Activated T-cell treated with anti-CD3 and anti-CD28 coated beads for 1 hour (primary cell): ENCODE data around the gene CEP290.

ENCODE experiments used
- DNase-seq: peaks from one replicate; pipeline ENCODE4 v3.0.0-alpha.2; 2020; ENCODE audit warnings: low read depth

The CEP290 gene, protein sequence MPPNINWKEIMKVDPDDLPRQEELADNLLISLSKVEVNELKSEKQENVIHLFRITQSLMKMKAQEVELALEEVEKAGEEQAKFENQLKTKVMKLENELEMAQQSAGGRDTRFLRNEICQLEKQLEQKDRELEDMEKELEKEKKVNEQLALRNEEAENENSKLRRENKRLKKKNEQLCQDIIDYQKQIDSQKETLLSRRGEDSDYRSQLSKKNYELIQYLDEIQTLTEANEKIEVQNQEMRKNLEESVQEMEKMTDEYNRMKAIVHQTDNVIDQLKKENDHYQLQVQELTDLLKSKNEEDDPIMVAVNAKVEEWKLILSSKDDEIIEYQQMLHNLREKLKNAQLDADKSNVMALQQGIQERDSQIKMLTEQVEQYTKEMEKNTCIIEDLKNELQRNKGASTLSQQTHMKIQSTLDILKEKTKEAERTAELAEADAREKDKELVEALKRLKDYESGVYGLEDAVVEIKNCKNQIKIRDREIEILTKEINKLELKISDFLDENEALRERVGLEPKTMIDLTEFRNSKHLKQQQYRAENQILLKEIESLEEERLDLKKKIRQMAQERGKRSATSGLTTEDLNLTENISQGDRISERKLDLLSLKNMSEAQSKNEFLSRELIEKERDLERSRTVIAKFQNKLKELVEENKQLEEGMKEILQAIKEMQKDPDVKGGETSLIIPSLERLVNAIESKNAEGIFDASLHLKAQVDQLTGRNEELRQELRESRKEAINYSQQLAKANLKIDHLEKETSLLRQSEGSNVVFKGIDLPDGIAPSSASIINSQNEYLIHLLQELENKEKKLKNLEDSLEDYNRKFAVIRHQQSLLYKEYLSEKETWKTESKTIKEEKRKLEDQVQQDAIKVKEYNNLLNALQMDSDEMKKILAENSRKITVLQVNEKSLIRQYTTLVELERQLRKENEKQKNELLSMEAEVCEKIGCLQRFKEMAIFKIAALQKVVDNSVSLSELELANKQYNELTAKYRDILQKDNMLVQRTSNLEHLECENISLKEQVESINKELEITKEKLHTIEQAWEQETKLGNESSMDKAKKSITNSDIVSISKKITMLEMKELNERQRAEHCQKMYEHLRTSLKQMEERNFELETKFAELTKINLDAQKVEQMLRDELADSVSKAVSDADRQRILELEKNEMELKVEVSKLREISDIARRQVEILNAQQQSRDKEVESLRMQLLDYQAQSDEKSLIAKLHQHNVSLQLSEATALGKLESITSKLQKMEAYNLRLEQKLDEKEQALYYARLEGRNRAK (N-terminal part only)

DNA sequence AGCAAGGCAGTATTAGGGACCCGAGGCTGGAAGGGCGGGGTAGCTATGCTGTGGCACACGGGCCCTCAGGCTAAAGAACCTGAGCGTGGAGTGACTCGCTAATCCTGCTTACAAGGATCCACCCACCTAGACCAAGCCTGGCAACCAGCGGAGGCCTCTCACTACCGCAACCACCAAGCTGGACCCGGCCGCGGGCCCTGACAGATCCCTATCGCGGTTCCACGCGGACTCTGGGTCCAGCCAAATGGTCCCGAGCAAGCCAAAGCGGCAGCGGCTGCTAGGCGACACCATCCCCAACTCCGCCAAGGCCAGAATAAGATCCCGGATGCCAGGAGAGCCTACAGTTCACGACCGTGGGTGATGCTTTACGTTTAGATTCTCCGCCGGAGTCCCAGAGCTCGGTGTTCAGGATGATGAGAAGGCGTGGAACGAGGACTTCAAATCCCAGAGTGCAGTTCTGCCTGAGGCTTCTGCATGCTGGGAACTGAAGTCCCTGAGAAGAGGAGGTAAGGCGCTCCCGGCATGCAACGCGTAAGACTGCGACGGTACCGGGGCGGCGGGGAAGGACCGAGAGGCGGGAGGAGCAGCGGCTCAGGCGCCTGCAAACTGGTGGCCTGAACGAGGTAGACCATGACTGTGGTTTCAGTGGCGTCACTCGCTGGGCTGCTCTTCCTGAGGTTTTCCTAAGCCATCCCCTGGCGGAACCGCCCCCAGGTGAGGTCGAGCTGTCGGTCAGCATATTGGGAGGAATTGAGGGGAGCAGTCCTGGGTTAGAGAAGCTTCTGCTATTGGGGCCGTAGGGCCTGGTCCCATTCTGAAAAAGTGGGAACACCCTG lies at the start of gene CEP290, which contains the start of gene TMTC3:
CEP290 (minus strand) TSS at position 315 of the 836 bp plus-strand sequence. CDS start 781 bp downstream, outside the sequence.
TMTC3 (plus strand) TSS at position 534 of the 836 bp plus-strand sequence. CDS start 6,009 bp downstream, outside the sequence.
- DNase-seq: peak; percentile 83

DNA sequence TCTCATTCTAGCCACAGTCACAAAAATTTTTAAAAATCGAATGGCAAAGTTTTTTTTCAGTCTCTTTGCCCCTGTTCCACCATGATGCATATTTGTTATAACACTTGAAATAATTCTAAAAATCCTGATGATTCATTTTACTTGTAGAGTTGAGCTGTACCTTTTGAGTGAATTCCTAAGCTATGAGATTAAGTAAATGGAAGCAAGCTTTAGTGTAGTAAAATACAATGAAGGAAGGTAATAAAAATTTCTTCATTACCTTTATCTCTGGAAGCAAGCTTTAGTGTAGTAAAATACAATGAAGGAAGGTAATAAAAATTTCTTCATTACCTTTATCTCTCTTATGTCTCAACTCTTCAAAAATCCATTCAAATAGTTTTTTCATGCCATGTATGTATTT lies 46.3 kb upstream of the CEP290 start:
- no peak for DNase-seq

DNA sequence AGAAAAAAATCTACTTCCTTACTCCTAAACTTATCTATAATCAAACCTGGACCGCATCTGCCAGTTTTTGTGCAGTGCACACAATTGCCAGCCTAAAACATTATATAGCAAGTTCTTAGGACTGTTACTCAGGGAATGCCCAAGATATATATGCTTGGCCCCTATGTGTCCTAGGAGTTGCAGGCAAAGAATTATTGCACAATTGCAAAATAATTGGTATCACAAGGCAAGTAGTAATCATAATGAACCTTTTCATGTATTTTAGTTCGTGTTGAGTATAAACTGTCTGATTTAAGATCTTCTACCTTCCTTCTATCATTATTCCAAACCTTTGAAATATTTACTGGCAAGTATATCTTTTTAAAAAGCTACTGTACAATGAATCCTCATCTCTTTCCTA lies 45.7 kb upstream of the CEP290 start:
- DNase-seq: no peak

DNA sequence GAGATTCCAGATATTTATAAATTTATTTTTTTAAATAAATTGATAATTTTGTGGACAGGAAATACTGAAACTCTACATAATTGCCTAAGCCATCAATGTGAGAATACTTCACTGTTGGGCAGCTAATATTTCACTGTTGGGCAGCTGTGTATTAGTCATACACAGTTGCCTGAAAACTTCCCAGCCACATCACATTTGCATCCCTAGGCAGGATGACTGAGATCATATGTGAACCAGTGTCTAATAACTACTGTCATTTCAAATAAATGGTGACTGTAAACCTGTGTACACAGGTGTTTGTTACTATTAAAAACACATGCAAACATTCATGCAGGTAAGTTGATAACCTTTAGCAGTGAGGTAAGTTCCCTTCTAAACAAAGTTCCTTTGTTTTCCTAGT lies 44.1 kb upstream of the CEP290 start:
- no peak for DNase-seq

DNA sequence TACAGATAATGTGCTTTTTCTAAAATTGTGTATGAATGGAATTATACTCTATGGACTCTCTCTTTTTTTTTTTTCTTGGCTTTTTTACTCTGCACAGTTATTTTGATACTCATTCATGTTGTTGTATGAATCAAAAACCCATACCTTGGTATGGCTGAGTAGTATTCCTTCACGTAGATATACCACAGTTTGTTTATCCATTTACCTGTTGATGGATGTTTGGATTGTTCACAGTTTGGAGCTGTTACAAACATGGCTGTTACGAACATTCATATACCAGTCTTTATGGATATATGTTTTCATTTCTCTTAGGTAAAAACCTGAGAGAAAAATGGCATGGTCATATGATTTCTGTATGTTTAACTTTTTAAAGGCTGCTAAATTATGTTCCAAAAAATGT lies 43.4 kb upstream of the CEP290 start:
- no peak for DNase-seq

DNA sequence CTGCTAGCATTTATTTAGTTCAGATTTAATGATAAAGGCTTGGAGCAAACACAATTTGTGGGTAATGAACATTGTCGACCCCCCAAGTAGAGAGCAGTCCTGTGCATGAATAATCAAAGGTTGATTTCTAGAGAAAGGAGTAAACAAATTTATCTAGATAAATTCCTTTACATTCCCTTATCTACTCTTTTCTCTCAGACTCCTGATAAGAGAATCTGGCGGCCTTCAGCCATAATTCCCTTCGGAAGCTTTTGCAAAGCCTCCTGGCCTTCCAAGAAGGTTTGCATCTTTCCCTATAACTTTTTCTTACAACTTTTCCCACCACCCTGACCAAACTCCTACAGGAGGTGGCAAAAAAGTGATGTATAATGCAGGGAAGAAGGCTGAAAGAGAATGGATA lies 42.3 kb upstream of the CEP290 start:
- DNase-seq: no peak

DNA sequence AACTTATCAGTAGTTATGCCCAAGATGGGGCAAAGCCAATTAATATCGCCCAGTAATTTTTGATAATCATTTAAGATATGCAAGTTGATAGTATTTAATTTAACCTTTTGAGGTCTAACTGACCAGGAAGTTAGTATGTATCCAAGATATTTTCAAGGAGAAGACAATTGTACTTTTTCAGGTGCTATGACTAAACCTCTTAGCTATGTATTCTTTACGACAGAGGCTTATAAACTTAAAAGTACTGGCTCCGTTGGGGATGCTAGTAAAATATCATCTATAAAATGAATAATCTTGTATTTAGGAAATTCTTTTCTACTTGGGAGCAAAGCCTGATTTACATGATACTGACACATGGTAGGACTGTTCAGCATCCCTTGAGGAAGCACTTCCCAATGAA lies 40.5 kb upstream of the CEP290 start:
- DNase-seq: no peak

DNA sequence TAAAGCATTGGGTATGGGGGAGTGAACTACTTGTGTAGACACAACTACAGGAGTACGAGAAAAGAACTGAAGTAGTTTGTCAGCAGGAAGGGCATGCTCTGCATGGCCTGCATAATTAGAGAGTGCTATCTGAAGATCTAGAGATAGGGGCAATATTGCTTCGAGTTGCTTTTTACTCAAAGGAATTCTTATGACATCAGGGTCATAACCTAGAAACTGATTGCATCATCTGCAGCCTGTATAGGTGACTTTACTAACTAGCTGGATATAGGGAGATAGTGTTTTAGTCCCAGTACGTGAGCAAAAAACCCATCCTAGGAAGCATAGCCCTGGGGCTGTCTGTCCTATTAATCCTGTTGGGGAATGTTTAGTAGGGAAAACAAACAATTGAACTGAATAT lies 40.0 kb upstream of the CEP290 start:
- DNase-seq: no peak

DNA sequence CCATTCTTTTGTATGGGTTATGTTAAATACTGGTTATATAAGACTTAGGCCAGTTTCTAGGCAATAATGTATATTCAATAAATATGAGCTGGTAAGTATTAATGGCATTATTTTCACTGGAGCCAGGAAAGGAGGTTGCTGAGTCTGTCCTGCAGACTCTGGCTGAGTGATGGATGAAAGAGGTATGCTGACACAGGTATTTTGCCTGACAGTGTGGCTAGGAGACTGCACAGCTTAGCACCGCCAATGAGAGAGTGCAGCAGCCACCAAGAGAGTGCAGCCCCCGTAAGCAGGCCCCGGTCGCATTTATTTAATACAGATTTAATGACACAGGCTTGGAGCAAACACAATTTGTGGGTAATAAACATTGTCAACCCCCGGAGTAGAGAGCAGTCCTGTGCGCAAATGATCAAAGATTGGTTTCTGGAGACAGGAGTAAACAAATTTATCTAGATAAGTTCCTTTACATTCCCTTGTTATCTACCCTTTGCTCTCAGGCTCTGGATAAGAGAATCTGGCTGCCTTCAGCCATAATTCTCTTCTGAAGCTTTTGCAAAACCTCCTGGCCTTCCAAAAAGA lies 37.6 kb upstream of the CEP290 start:
- DNase-seq: no peak

DNA sequence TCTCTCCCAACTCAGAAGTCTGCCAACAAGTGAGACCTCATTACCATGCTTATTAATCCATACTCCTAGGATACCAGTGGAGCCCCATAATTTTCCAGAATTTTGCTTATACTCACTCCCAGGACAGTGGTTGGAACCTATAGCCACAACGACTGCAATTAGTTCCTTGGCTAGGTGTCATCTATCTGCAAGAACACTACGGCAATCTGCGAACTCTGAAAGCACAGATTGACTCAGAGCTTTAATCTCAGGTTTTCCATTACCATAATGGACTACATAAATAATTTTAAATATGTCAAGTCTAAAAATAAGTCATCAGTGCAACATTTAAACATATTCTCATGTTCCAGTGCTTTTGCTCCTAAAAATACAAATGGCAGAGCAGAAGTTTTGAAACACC lies 33.7 kb upstream of the CEP290 start:
- DNase-seq: no peak

DNA sequence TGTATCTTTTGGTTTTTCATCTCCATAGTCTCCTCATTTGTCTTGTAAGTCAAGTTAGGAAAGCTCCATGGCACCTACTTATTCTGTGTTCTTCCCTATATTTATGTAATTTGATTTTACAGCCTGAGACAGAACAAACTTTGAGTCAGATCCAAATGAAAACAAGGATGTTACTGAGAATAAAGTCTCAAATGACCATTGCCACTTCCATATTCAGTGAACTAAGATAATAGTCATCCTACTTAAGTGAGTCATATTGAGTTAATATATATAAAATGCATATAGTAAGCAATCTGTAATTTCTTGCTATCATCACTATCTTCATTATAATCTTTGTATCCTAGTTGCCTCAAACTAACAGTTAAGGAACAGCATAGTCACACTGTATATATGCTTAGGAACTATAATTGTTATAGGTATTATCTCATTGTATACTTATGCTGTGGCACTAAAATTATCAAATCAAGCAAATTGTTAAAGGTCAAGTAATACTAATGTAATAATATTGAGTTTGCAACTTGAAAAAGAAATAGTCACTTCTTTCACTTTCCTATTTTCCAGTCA lies 31.0 kb upstream of the CEP290 start:
- DNase-seq: no peak

DNA sequence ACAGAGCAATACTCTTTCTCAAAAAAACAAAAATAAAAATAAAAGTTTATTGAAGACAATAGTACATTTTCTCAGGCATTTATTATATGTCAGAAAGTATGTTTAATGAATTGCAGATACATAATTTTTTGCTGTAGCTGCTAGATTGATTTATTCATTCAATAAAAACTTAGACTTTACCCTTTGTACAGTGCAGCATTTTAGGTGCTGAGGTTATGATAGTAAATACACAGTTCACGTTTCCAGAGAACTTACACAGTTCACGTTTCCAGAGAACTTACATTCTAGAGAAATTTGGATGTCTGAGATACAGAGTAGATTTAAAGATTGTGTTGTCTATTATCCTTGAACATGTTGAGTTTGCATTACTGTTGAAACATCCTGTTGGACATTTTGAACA lies 25.5 kb upstream of the CEP290 start:
- DNase-seq: no peak

DNA sequence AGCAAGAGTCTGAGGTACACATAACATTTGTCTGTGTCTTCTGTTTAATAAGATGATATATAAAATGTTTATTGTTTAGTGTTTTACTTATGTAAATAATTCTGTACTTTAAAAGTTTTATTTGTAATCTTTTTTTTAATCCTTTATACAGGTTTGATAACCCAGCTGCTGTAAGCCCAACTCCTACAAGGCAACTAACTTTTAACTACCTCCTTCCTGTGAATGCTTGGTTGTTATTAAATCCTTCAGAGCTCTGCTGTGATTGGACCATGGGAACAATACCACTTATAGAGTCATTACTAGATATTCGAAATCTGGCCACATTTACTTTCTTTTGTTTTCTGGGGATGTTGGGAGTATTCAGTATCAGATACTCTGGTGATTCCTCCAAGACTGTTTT lies 24.3 kb upstream of the CEP290 start:
- DNase-seq: no peak

DNA sequence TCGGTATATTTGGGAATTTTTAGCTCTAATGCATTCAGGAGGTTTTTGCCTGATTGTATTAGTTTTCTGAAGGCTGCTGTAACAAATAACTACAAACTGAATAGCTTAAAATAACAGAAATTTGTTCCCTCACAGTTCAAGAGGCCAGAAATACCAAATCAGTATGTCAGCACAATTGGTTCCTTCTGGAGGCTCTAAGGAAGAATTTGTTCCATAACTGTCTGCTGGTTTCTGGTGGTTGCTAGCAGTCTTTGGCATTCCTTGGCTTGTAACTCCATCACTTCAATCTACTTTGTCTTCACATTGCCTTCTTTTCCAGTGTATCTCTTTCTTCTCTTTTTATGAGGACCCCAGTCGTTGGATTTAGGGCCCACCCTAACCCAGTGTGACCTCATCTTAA lies 21.5 kb upstream of the CEP290 start:
- no peak for DNase-seq

DNA sequence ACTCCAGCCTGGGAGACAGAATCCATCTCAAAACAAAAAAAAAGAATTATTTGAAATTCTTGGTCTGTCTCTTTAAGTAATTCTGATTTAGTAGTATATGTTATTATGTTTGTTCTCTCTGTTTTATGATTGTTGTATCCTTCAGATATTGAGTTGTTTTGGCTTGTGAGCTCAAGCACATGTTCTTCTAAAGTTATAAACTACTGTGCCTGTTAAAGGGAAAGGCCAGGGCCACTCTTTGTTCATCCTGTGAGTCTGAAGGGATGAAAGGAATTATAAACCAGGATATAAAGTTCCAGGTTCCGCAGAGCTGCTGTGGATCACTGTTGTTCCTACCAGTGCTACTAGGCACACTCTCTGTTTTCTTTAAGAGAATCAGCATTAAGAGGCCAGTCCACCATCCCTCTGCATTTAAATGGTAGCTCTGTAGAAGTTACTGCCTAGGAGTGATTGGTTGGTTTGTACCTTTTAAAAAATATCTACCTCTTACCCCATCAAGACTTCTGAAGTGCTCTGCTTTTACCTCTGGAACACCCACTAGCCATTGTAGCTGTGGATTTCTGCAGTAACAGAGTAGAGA lies 14.3 kb upstream of the CEP290 start:
- no peak for DNase-seq

DNA sequence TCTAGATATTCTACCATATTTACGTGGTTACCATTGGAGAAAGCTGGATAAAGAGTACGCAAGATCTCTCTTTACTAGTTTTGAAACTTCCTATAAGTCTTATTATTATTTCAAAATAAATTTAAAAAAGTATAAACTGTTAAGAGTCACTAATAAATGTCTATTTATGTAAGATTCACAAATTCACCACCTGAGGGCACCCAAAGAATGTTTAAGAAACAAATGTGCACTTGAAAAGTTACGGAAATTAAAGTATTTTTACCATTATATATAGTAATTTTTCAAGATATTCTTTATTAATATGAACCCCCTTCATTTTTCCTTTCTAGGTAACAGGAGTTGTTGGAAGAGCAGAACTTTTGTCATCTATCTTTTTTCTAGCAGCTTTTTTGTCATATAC lies 12.1 kb upstream of the CEP290 start:
- DNase-seq: no peak

DNA sequence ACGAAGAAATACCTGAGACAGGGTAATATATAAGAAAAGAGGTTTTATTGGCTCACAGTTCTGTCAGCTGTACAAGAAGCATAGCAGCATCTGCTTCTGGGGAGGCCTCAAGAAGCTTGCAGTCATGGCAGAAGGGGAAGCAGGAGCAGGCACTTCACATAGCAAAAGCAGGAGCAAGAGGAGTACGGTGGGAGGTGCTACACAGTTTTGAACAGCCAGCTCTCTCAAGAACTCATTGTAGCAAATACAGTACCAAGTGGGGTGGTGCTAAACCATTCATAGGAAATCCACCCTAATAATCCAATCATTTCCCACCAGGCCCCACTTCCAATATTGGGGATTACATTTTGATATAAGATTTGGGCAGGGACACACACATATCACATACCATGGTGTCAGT lies 8.2 kb upstream of the CEP290 start:
- no peak for DNase-seq

DNA sequence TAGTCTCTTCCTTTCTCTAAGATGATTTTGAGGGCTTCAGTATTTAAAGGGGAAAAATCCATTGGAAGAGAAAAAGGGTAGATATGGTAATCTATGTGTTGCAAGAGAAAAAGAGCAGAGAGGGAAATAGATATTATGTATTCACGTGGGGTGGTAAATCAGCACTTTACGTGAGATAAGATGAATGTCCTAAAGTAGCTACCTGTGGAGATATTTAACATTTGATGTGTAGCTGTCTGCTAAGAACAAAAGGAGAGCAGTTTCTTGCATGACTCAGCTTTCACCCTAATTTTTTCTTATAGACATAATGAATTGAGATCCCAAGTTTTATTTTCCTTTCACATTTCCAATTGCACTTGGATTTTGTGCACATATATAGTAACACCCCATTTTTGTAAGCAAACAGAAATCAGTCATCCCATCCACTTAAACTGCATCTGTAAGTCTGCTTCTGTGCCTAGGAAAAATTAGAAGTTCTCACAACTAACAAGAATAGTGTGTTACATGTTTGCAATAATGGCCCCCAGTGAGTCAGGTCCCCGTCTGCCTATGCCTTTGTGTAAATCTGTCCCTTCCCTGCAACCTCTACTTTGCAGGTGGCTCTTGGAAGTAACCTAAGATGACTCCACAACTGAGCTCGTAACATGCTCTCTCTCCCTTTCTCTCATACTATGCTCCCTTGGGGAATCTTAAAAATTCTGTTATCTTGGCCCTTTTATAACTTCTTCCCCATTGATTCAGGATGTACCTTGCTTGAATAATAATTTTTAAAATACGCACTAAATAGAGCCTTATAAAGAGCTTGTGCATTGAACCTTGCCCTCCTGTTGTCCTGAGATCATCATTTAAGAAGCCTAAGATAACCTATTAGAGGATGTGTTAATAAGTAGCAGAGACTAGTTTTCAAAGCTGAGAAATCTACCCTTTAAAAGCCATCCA lies 3.9 kb upstream of the CEP290 start:
- no peak for DNase-seq
